Activated naive CD4-positive, alpha-beta T cell treated with anti-CD3 and anti-CD28 coated beads, Interleukin-2, amount 10 ng/mL, durations not matched to agents 7 days and 5 days (primary cell): ENCODE measurements around the gene TSPAN3.

Experiments used
- CTCF ChIA-PET: fragments of 350-600 bp; sonication (Branson Sonifier 250); formaldehyde crosslinking; loops from one replicate; lab custom pipeline; 2021; ENCODE audit warnings: antibody characterized with exemption; lab: Charles Lee
- DNase-seq: peaks from one replicate; pipeline ENCODE4 v3.0.0-alpha.2; 2020
- H3K27ac Mint-ChIP-seq: one replicate; pipeline ENCODE4 v1.8.0; 2021; ENCODE audit warnings: mild to moderate bottlenecking, moderate library complexity, mixed read lengths
- H3K27me3 Mint-ChIP-seq: one replicate; pipeline ENCODE4 v1.8.0; 2021; ENCODE audit warnings: mild to moderate bottlenecking, mixed read lengths
- H3K36me3 Mint-ChIP-seq: one replicate; pipeline ENCODE4 v1.8.0; 2021; ENCODE audit warnings: mixed read lengths
- H3K4me1 Mint-ChIP-seq: one replicate; pipeline ENCODE4 v1.8.0; 2021; ENCODE audit warnings: mixed read lengths
- H3K4me3 Mint-ChIP-seq: one replicate; pipeline ENCODE4 v1.8.0; 2021; ENCODE audit warnings: mild to moderate bottlenecking, moderate library complexity, mixed read lengths
- H3K9me3 Mint-ChIP-seq: one replicate; pipeline ENCODE4 v1.8.0; 2021; ENCODE audit warnings: mixed read lengths

Gene TSPAN3

DNA sequence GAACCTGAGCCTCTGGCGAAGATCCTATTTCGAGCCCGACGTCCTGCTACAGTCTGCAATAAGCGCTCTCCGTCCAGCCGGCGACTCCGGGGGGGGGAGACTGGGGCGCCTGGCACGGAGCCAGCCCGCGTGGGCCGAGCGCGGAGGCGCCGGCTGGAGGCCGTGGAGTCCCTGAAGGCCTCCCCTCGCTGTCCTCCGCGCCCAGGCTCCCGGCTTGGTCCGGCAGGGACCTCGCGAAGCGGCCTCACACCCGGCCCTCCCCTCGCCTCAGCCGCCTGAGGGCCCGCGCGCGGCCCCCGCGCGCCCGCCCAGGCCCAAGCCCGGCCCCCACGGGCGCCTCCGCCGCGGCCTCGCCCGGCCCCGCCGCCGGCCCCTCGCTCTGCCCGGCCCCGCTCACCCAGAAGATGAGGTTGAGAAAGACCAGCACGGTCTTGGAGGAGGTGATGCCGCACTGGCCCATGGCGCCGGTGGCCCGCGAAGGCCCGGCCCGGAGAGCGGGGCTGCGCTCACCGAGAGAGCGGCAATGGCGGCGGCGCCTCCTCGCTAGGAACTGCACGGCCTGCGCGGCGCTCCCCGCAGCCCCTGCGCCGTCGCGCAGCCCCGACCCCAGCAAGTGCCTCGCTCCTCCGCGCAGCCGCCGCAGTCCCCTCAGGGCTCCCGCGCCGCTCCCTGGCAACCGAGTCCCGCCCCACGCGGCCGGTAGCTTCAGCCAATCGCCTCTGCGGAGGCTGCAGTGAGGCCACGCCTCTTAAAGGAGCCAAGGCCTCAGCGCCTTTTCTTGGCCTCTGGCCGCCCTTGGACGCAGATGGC is at the start of gene TSPAN3:
Gene TSPAN3, minus strand, starts transcription at position 615 of the 810 bp plus-strand sequence. Its CDS starts 155 bp downstream, at position 460.
- Mint-ChIP-seq H3K4me3 (peak within 1 kb of the TSS; percentile 80), H3K4me1 (peaks cover 19% of the 10 kb centered on the region)
- CTCF ChIA-PET = no interaction called here

DNA sequence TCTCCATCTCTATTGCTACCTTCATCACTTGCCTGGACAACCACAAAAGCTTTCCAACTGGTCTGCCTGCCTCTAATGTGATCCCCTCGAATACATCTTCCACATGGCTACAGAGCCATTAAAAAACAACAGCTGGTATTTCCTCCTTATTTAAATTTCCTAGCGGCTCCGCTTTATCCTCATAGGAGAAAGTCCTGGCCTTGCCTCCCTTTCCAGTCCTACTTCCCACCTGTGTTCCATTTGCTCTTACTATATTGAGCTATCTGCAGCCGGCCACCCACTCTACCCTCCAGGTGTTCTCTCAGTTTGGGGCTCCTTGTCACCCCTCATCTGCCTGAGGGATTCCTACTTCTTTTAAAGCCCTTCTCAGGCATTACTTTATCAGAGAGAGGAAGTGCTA is 49.7 kb upstream of the TSPAN3 start:
- Mint-ChIP-seq H3K4me3 (no peak overlapping the region), H3K9me3 (no peaks in the 10 kb centered on the region), H3K27me3 (no peaks in the 10 kb centered on the region), H3K27ac (no peak overlapping the region), H3K36me3 (no peaks in the 10 kb centered on the region), H3K4me1 (peaks cover 6% of the 10 kb centered on the region)
- CTCF ChIA-PET = interaction anchor here (0.8 to 5.2 kb wide), 6 partner anchors 14 to 422 kb away, joined by 3 to 33 read pairs (median 20); no protein-coding TSS in a partner anchor
- DNase-seq = no peak

More for the DNA sequence above, at the start of gene TSPAN3:
- peak; percentile 94 for DNase-seq
- Mint-ChIP-seq H3K27me3 (peaks cover 13% of the 10 kb centered on the region), H3K27ac (peak within 1 kb of the TSS; percentile 75), H3K36me3 (peaks cover 1% of the 10 kb centered on the region), H3K9me3 (no peaks in the 10 kb centered on the region)

DNA sequence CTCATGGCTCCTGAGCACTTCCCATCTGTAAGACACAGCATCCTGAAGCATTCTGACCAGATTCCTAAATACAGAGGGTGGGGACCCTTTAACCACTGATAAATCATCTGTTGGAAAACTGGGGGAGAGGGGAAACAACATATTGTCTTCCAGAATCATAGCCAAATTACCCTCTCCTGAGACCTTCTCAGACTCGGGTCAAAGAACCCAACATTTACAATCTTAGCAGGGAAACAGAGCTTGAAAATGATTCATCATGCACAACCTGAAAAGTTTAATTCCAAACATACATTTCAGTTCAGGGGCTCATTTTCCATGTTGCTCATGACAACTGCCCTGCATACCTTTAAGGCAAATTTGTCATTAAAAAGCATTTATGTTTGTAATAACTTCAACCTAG is 48.5 kb upstream of the TSPAN3 start:
- H3K27me3 Mint-ChIP-seq = no peaks in the 10 kb centered on the region
- CTCF ChIA-PET = interaction anchor here (0.9 to 5.2 kb wide), 16 partner anchors 12 to 424 kb away, joined by 3 to 33 read pairs (median 8); no protein-coding TSS in a partner anchor

DNA sequence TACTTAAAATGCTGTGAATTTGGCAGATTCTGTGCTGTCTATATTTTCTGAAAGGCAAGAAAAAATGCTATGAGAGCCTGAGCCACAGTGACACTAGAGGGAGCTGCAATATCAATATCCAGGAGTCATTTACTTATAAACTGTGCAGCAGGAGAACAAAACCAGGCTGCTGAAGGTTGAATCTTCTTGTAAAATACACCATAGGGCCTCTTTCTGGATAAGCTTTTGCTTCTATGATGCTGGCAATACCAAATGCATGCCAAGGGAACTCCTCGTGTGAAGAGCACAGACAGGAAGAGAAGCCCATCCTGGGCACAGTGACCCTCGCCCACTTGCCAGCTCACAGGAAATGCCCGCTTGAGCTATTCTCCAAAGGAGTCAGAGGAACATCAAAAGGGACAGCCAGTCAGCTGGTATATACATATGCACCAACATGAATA is 48.0 kb upstream of the TSPAN3 start:
- peak; percentile 59 for DNase-seq
- CTCF ChIA-PET = interaction anchor here (0.7 to 5.2 kb wide), 19 partner anchors 12 to 424 kb away, joined by 3 to 33 read pairs (median 8); partner anchors contain the start of gene PSTPIP1
- Mint-ChIP-seq H3K36me3 (no peaks in the 10 kb centered on the region), H3K27ac (no peak overlapping the region), H3K9me3 (no peaks in the 10 kb centered on the region), H3K4me3 (no peak overlapping the region), H3K27me3 (no peaks in the 10 kb centered on the region), H3K4me1 (peaks cover 6% of the 10 kb centered on the region)

More for the DNA sequence above, 48.5 kb upstream of the TSPAN3 start:
- H3K4me3 Mint-ChIP-seq = no peak overlapping the region
- no peaks in the 10 kb centered on the region for H3K9me3 Mint-ChIP-seq
- peaks cover 6% of the 10 kb centered on the region for H3K4me1 Mint-ChIP-seq
- no peaks in the 10 kb centered on the region for H3K36me3 Mint-ChIP-seq
- H3K27ac Mint-ChIP-seq = no peak overlapping the region
- DNase-seq = no peak

DNA sequence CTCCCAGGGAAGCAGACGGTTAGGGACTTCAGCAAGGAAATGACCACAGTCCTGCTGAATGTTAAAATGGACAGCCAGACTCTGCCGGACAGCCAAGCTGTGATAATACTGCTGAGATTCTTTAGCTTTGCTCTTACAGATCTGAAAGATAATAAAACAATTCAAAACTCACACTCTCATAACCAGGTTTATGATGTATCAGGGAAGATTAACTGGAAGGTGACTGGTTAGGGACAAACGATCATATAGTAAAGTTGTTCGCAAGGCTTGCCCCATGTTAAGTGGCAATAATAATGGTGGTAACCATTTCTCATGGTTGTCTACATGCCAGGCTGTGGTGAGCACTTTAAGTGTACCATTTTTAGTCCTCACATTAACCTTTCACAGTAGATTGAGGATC is 44.3 kb upstream of the TSPAN3 start:
- H3K27ac Mint-ChIP-seq = no peak overlapping the region
- no peak for DNase-seq
- H3K4me1 Mint-ChIP-seq = peaks cover 5% of the 10 kb centered on the region
- CTCF ChIA-PET = no interaction called here
- no peaks in the 10 kb centered on the region for H3K27me3 Mint-ChIP-seq
- H3K4me3 Mint-ChIP-seq = no peak overlapping the region
- no peaks in the 10 kb centered on the region for H3K9me3 Mint-ChIP-seq
- H3K36me3 Mint-ChIP-seq = no peaks in the 10 kb centered on the region

DNA sequence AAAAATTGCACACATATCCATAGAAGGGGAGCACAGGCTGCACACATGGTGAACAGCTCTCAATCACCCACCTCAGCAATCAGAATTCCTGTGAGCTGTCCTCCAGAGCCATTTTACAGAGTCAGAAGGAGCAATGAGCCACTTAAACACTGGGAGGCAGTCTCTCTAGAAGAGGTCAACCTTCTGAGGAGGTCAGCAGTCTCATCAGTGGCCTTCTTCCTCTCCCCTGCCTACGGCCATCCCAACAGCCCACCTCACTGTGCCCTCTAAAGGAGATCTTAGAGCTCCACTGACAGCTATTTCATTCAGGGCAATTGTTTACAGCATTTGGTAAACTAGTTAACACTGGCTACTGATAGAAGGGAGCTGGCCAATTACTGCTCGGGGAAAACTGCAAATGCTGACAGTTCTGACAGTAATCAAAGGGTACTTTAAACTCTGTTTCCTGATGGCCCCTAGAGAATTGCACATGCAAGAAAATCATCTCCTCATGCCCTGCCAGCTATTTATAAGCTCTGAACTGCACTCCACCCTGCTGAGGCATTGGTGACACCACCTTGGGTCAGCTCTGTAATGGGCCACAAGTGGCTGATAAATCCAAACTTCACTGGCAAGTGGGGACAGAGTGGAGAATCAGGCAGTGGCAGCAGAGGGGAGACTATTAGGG is 42.1 kb upstream of the TSPAN3 start:
- no peaks in the 10 kb centered on the region for H3K9me3 Mint-ChIP-seq
- H3K4me3 Mint-ChIP-seq = no peak overlapping the region
- no peaks in the 10 kb centered on the region for H3K27me3 Mint-ChIP-seq
- H3K27ac Mint-ChIP-seq = no peak overlapping the region
- CTCF ChIA-PET = interaction anchor here (0.8 to 2.1 kb wide), 4 partner anchors 9 to 430 kb away, joined by 3 to 6 read pairs (median 4); no protein-coding TSS in a partner anchor
- DNase-seq = no peak
- no peaks in the 10 kb centered on the region for H3K36me3 Mint-ChIP-seq
- H3K4me1 Mint-ChIP-seq = no peaks in the 10 kb centered on the region

DNA sequence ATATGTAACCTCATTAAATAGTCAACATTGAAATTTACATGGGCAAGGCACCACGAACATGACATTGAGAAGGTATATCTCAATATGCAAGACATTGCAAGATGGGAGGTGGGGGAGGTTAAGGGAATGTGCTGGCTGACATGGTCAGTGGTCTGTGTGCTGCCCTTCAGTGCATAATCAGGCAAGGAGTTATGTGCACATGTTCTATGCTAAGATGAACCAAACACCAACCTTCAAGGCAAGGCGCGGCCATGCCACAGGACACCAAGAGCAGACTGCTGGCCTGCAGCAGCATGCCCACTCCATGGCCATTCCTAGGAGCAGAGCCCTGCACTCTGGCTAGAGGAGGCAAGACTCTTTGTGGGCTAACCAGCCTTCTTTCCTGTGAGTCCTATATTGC is 40.9 kb upstream of the TSPAN3 start:
- Mint-ChIP-seq H3K4me3 (no peak overlapping the region), H3K36me3 (no peaks in the 10 kb centered on the region), H3K27me3 (no peaks in the 10 kb centered on the region), H3K27ac (no peak overlapping the region), H3K9me3 (no peaks in the 10 kb centered on the region), H3K4me1 (no peaks in the 10 kb centered on the region)
- CTCF ChIA-PET = interaction anchor here (1.4 to 2.1 kb wide), 2 partner anchors 138 to 432 kb away, joined by 5 to 6 read pairs; no protein-coding TSS in a partner anchor
- DNase-seq = no peak

DNA sequence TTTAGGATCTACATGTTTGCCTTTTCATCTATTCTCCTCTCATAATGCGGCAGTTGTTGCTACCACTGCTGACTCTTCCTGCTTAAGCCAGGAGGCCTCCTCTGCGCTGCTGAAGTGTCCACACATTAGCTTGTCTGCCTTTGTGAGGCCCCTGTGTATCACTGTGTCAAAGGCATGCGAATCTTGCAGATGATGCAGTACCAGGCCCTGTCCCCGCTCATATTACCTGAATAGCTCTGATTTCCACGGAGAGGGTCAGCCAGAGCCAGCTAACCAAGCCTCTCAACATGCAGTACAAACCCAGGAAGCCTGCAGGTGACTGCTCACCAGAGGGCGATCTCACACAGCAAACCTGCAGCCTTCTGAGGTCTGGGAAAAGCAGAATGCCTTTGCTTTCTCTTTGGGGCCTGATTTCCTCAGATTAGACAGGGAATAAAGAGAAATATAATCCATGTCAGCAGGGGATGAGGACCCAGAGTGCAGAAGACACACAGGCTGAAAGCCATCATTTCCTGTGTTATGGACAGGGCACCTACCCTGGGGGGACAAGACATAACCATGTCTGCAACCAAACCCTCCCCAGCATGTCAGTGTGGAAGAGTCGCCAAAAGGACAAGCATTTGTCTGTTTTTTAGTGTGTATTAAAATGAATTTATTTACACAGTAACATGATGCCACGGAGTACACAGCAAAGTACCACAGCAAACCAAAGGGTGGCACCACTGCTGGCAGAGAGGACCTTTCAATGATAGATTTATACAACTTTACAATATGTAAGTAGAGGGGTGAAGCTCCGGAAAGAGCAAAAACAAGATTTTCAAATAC is 36.8 kb upstream of the TSPAN3 start:
- H3K27ac Mint-ChIP-seq = no peak overlapping the region
- no peaks in the 10 kb centered on the region for H3K36me3 Mint-ChIP-seq
- DNase-seq = peak; percentile 65
- H3K4me1 Mint-ChIP-seq = no peaks in the 10 kb centered on the region
- H3K27me3 Mint-ChIP-seq = peaks cover 5% of the 10 kb centered on the region
- H3K4me3 Mint-ChIP-seq = no peak overlapping the region
- CTCF ChIA-PET = interaction anchor here (0.8 to 5.7 kb wide), 14 partner anchors 11 to 526 kb away, joined by 3 to 61 read pairs (median 4); no protein-coding TSS in a partner anchor
- H3K9me3 Mint-ChIP-seq = no peaks in the 10 kb centered on the region

DNA sequence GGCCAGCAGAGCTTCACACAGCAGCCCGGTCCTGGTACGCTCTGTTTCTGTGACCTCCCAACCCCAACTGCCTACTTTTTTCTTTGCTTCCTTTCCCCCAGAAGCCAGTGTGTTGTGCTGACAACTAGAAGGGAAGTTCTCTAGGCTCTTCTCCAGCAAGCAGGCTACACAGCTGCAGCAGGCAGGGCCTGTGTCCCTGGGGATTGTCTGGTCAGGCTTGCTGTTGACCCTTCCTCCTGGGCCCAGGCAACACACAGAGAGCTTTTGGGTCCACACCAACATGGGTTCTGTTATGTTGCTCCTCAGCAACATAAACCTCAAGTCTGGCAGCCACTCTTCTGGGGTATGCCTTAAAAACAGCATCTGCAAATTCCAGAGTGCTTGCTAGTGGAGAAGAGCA is 36.2 kb upstream of the TSPAN3 start:
- DNase-seq = no peak
- Mint-ChIP-seq H3K4me3 (no peak overlapping the region), H3K27ac (no peak overlapping the region), H3K9me3 (no peaks in the 10 kb centered on the region), H3K4me1 (no peaks in the 10 kb centered on the region), H3K27me3 (peaks cover 5% of the 10 kb centered on the region), H3K36me3 (no peaks in the 10 kb centered on the region)
- CTCF ChIA-PET = interaction anchor here (0.8 to 5.7 kb wide), 14 partner anchors 12 to 527 kb away, joined by 3 to 61 read pairs (median 4); no protein-coding TSS in a partner anchor

DNA sequence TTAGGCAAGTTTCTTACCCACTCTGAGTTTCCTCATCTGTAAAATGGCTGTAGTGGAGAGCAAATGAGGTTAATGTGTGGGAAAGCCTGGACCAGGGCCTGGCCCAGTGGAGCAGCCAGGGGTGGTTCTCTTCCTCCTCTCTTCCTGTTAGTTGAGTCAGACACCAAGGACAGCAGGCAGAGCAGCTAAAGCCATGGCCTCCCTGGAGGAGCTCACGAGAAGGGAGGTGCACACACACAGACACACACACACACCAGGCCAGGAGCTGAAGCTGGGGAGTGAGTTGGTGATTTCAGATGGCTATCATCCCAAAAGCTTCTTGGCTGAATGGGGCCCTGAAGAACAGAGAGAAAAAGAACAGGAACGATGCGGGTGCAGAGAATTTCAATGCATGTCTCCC is 33.2 kb upstream of the TSPAN3 start:
- Mint-ChIP-seq H3K27ac (no peak overlapping the region), H3K4me1 (no peaks in the 10 kb centered on the region), H3K36me3 (no peaks in the 10 kb centered on the region), H3K27me3 (peaks cover 15% of the 10 kb centered on the region), H3K9me3 (no peaks in the 10 kb centered on the region), H3K4me3 (no peak overlapping the region)
- no peak for DNase-seq
- CTCF ChIA-PET = interaction anchor here (1.1 to 5.7 kb wide), 6 partner anchors 10 to 439 kb away, joined by 4 to 61 read pairs (median 7); no protein-coding TSS in a partner anchor

DNA sequence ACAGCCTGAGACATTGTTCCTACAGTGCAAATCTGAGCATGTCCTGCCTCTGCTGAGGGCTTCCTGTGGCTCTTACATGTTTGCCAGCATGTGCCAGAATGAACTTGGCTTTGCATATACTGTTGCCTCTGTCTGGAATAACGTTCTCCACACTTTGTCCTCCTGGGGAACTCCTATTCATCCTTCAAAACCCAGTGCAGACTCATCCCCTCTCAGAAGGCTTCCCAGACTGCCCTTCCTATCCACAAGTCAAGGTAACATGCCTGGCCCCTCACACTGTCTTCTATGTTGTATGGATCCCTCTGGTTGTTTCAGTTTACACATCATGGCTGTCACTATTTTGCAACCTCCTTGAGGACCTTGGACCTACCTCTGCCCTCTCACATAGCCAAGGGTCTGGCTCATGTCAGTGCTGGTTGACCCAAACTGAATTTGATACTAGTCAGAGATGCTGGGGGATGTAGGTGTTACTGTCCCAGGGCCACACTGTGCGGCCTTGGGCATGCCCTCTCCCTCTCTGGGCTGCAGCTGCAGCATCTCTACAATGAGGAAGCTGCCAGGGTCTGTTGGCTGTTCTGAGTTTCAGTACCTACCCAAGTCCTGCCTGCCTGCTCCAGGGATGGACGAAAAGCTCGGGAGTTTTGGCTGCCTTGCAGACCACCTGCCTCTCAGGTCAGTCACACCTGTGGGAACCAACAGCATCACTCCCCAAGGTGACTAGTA is 29.0 kb upstream of the TSPAN3 start:
- CTCF ChIA-PET = no interaction called here
- DNase-seq = no peak
- H3K27ac Mint-ChIP-seq = no peak overlapping the region
- H3K27me3 Mint-ChIP-seq = peaks cover 15% of the 10 kb centered on the region
- no peaks in the 10 kb centered on the region for H3K36me3 Mint-ChIP-seq
- no peaks in the 10 kb centered on the region for H3K4me1 Mint-ChIP-seq
- H3K4me3 Mint-ChIP-seq = no peak overlapping the region
- no peaks in the 10 kb centered on the region for H3K9me3 Mint-ChIP-seq

DNA sequence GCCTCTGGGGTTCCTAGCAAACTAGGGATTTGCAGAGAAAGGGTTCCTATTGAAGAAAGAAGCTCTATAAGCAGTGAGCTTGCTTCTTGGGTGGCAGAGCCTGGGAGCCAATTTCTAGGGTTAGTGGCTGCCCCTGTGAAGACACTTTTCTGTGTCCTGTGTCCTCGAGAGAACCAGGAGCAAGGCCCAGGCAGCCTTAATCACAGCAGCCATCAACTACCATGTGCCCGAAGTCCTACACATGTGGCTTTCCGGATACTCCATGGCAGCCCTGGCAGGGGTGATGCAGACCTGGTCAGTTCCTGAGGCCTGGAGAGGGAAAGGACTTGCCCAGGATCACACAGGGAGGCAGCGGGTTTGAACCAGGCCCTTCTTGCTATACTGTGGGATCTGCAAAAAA is 27.7 kb upstream of the TSPAN3 start:
- Mint-ChIP-seq H3K9me3 (no peaks in the 10 kb centered on the region), H3K27me3 (peaks cover 16% of the 10 kb centered on the region), H3K4me1 (no peaks in the 10 kb centered on the region), H3K36me3 (no peaks in the 10 kb centered on the region), H3K27ac (no peak overlapping the region), H3K4me3 (no peak overlapping the region)
- CTCF ChIA-PET = interaction anchor here (1.2 kb wide), 1 partner anchor 445 kb away, joined by 3 read pairs; no protein-coding TSS in a partner anchor
- DNase-seq = no peak

DNA sequence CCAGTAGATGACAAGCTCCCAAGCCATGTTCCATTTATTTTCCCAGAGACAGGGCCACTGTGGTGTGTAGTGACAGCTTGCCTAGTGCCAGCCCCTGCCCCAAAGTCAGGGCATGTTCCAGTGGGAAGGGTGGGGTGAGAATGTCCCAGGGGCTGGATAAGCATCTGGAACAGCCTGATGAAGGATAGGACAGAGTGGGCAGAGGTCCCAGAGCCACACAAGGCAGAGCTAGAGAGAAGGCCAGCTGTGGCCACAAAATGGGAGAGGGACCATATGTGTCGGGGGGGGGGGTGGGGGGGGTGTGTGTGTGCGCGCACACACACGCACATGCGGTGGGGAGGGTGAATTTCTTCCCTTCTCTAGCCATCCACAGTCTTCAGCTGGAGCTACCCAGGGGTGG is 27.0 kb upstream of the TSPAN3 start:
- CTCF ChIA-PET = interaction anchor here (0.6 to 1.2 kb wide), 2 partner anchors 25 to 445 kb away, joined by 3 read pairs; no protein-coding TSS in a partner anchor
- H3K4me1 Mint-ChIP-seq = no peaks in the 10 kb centered on the region
- H3K4me3 Mint-ChIP-seq = no peak overlapping the region
- no peaks in the 10 kb centered on the region for H3K9me3 Mint-ChIP-seq
- no peaks in the 10 kb centered on the region for H3K36me3 Mint-ChIP-seq
- peaks cover 15% of the 10 kb centered on the region for H3K27me3 Mint-ChIP-seq
- no peak for DNase-seq
- no peak overlapping the region for H3K27ac Mint-ChIP-seq
